HG02884 (cell line): ENCODE measurements around the gene C6orf120.
"Not testable (repeated sequence)": the region's sequence is repeated elsewhere in the genome, so short reads cannot be mapped to it uniquely, and the experiment has no call there.

ENCODE experiments used
- ATAC-seq: cut with Tn5 transposase; IDR thresholded peaks from one replicate; pipeline ENCODE4 v1.9.1; 2021; ENCODE audit warnings: mild to moderate bottlenecking, moderate library complexity; ENCODE audit not compliant: unreplicated experiment

Gene C6orf120

DNA sequence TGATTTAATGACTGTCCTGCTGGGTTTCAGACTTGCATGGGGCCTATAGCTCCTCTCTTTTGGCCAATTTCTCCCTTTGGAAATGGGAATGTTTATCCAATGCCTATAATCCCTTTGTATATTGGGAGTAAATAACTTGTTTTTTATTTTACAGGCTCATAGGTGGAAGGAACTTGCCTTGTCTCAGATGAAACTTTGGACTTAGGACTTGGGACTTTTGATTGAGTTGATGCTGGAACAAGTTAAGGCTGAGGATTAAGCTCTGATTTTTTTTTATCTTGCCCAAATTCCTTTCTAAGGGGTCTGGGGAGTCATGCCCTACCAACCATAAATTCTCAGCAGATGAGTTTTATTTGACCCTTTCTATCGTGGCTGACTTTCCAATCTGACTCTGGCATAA is 23.6 kb upstream of the C6orf120 start:
- ATAC-seq: no peak

DNA sequence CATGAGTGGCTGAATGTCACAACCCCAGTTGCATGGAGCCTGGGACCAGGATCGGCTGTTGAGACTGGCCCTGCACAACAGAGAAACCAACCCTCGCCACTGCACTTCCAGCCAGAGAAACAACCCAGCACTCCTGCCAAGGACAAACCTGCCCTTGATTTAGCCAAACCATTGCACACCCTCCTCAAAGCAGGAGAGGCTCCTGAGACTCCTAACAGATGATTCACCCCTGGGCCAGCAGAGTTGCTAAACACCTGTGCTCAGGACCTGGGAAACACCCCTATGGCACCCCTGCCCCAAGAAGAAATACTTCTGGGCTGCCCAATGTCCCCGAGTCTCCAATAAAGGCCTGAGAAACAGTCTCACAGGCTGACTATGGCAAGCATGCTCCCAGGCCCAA is 17.9 kb upstream of the C6orf120 start:
- ATAC-seq: no peak

DNA sequence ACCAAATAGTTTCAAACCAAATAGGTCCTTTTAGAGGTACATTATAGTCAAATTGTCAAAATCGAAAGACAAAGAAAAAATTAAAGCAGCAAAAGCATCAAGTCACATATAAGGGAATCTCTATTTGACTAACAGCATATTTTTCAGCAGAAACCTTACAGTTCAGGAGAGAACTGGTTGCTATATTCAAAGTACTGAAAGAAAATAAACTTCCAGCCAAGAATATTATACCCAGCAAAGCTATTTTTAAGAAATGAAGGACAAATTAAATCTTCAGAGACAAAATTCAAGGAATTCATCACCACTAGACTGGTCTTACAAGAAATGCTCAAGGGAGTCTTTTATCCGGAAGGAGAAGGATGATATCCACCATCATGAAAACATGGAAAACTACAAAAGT is 16.1 kb upstream of the C6orf120 start:
- no peak for ATAC-seq

DNA sequence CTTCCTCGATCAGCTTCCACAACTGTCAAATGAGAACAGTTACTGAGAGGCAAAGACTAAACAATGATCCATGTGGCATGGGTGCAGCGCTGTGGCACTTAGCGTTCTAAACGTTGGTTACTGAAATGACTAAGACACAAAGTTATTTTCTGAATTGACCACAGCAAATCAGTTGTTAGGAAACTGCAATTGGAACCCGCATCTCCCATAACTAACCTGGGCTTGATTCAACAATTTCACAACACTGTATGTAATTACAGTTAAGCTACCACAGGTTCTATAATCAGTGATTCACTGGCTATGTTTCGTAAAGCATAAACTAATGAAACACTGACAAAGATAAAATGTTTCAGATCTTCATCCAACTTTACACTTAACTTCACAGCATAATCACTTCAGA is 12.6 kb upstream of the C6orf120 start:
- ATAC-seq: no peak

DNA sequence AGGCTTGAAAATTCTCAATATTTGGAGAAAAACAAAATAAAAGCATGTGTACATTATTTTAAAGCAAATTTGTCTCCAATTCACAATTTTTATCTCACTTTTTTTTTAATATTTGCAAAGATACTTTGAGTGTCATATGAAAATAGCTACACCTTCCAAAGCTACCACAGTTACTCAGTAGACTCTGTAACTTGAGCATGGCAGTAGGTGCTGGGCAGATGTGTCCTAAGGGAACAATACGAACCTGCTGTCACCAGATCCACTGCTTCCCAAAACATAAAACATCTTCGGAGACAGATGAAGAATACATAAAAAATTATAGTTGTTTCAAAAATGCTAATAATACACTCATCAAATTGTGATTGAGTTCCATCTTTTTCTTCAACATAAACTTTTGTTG is 10.7 kb upstream of the C6orf120 start:
- ATAC-seq: no peak

DNA sequence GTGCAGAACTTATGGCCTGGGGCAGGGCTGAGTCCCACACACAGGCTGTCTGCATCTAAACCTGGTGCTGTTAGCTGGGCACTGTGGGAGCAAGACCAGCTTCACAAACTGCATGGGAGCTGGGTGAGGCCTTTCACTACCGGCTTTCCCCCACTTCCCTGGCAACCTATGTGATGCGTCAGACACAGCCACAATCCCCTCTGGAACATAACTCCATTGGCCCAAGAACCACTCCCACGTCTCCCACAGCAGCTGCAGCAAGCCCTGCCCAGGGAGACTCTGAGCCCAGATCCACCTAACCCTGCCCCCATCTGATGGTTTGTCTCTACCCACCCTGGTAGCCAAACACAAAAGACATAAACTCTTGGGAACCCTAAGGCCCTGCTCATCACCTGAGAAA is 9.4 kb upstream of the C6orf120 start:
- ATAC-seq: no peak

DNA sequence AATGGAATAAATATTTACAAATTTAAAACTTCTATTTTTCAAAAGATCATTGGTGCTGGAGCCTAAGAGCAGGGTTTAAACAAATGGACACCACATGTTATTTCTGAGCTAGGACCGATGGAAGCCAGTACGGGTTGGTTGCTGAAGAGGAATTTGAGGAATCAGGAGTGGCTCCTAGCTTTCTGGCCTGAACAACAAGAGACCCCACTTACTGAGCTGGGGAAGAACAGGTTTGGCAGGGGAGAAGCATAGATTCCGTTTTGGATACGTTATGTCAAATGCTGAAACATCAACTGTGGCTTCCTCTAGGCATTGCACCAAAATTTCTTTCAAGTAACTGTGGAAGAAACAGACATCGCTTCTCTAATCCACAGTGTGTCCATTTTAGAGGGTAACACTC is 6.8 kb upstream of the C6orf120 start:
- no peak for ATAC-seq

DNA sequence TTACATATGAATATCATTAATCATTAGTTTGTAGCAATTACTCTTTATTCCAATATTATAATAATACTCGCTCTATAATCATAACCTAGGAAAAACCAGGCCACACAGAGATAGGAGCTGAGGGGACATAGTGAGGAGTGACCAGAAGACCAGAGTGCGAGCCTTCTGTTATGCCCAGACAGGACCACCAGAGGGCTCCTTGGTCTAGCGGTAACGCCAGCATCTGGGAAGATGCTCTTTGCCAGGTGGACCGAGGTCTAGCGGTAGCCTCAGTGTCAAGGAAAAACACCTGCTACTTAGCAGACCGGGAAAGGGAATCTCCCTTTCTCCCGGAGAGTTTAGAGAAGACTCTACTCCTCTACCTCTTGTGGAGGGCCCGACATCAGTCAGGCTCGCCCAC is 4.8 kb upstream of the C6orf120 start:
- ATAC-seq: not testable (repeated sequence)

DNA sequence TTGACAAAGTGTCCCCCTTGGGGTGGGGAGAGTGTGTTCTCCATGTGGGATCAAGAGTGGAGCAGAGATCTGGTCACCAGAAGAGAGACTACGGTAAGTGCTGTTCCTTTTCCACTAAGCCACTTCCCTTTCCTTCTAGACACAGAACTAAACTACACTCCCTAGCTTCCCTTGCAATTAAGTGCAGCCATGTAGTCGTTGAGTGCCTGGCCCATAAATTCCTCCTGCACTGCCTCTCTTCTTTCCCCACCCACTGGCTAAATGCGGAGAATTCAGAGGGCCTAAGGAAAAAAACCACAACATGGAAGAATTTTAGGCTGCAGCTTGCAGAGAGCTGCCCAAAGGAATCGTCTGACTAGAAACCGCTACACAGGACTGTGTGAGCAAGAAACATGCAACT is 1.6 kb upstream of the C6orf120 start:
- no peak for ATAC-seq

DNA sequence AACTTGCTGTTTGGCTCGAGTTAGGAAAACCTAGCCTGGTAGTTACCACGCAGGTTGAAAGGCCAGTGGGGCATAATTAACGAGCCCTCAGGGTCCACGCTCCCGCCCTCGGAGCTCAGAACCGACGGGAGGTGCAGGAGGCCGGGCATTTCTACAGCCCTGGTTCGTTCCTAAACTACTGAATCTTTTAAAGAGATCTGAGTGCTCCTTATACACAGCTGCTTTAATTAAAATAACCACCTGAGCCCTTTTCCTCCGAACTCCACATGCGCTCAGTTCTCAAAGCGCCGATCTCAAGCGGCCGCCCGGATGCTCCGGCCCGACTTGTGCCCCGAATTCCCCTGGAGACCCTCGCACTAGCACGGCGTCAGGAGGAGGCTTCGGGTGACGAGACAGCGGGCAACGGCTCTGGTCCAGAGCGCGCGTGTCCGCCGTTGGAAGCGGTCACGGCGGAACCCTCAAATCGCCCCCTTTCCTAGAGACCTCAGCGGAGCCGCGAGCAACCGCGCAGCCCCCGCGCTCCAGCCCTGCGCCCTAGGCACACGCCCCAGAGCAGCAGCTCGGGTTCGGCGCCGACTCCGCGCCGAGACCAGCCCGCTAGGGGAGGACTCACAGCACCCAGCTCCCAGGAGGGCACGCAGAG is 494 bp upstream of the C6orf120 start:
- ATAC-seq: peak; percentile 9

DNA sequence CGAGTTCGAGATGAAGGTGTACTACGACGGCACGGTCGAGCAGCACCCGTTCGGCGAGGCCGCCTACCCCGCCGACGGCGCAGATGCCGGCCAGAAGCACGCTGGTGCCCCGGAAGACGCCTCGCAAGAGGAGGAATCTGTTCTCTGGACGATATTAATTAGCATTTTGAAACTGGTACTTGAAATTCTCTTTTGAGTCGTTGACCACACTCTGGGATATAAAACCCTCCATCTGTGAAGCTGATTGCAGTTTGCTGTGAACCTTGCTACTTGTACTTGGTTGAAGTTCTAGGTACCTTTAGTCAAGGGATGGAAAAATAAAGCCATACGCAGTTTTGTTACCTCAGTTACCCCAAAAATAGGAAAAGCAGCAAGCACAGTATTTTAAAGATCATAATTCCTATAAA is 917 bp downstream of the C6orf120 start:
- peak; percentile 13 for ATAC-seq

DNA sequence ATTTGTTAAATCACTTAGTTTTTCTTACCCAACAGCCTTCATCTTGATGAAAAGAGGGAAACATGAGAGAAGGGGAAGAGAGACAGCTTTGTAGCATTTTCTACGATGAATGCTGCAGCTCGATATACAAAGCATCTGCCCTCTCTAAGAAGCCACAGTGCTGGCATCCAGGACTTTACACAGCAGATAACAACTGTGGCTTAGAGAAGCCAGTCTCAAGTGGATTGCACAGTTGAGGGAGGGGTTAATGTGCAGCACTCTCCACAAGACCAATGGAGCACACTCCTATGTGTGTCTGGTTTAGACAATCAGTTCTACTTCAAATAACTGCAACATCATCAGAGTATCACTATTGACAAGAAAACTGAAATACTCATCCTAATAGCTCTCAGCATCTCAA is 5.8 kb downstream of the C6orf120 start:
- no peak for ATAC-seq

DNA sequence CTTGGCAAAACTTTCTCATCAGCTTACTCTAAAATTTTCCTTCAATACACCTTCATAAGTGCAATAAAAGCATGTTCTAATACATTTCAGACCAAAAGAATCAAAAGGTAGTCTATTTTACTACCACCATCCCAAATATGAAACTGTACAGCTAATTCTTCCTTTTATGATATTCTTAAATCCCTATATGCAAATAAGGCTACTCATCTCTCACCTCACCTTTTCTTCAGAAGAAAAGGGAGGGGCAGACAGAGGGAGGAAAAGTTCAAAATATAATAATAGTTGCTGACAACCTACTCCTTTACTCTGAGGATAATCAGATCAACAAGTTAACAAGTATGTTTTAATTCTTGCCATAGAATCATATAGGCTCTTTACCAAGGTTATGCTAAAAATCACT is 7.4 kb downstream of the C6orf120 start:
- peak; percentile 58 for ATAC-seq

DNA sequence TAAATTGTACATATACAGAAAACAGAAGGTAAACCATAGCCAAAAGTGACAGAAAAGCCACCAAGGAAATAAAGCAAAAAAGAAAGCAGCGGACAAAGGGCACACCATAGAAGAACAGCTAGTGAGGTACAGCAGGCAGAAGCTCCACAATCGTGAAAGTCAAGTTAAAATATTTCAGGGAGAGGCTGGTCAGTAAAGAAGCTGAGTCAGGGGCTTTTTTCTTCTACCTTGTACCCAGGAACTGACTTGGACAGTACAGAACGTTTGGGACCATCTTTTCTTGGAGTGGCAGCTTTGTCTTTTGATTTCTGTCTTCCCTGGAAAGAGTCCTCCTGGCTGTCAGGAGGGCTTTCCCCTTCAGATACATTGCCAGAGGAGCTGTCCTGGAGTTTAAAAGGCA is 8.1 kb downstream of the C6orf120 start:
- no peak for ATAC-seq

DNA sequence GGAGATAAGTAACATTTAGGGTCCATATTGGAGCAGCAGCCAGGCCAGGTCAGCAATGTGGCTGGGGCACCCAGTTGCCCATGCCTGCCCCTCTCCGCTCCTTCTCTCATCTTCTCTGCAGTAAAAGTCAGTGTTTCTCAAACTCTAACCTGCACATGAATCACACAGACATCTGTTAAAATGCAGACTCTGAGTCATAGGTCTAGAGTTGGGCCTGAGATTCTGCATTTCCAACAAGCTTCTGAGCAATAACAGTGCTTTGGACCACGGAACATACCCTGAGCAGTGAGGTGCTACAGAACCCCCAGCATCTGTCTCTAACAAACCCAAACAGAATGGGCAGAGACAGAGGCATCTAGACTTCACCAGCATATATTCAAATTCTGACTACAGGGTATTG is 12.3 kb downstream of the C6orf120 start:
- ATAC-seq: no peak

DNA sequence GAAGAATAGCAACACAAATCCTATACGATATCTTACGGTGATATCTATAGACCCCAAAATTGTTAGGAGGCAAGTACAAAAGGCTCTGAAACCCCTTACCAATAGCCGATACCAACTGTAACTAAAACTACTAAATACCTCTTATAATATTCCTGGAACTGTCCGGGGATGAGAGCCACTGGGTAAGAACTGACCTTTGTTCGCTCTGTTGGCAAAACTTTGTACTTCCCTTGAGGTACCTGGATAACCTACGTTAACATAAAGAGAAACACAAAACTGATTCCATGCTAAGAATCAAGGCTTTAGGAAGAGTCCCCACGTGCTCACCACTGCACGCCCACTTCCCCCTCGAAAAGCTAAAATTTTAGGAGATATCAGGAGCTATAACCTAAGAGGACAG is 12.7 kb downstream of the C6orf120 start:
- no peak for ATAC-seq

DNA sequence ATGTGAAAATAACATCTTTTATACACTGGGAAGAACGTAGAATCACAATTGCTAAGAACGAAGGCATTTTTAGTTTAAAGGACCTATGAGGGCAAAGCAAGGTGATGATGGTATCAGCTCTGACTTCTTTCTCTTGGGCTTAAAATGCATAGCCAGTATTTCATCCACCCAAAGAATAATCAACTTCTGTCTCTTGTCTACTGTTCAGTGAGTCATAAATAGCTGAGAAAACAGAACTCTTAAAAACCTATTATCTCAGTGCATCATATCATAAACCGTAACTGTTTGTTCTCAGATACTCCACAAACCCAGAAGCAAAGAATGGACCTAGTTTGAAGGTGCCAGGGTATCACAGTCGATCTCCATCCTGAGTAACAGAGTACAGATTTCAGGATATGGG is 17.2 kb downstream of the C6orf120 start:
- ATAC-seq: no peak

DNA sequence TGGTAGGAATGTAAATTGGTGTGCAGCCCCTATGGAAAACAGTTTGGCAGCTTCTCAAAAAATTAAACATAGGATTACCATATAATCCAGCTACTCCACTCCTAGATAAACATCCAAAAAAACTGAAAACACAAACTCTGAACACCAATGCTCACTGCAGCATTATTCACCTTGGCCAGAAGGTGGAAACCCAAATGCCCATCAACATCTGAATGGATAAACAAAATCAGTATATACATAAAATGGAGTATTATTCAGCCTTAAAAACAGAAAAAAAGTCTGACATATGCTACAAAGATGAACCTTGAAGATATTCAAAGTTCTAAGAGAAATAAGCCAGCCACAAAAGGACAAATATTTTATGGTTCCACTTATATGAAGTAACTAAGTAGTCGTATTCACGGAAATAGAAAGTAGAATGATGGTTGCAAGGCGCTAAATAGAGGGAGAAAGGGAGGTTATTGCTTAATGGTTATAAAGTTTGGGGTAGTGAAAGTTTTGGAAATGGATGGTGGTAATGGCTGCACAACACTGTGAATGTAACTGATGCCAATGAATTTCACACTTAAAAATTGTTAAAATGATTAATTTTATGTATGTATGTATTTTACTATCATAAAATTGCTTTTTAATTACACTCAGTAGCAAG is 18.4 kb downstream of the C6orf120 start:
- ATAC-seq: no peak

DNA sequence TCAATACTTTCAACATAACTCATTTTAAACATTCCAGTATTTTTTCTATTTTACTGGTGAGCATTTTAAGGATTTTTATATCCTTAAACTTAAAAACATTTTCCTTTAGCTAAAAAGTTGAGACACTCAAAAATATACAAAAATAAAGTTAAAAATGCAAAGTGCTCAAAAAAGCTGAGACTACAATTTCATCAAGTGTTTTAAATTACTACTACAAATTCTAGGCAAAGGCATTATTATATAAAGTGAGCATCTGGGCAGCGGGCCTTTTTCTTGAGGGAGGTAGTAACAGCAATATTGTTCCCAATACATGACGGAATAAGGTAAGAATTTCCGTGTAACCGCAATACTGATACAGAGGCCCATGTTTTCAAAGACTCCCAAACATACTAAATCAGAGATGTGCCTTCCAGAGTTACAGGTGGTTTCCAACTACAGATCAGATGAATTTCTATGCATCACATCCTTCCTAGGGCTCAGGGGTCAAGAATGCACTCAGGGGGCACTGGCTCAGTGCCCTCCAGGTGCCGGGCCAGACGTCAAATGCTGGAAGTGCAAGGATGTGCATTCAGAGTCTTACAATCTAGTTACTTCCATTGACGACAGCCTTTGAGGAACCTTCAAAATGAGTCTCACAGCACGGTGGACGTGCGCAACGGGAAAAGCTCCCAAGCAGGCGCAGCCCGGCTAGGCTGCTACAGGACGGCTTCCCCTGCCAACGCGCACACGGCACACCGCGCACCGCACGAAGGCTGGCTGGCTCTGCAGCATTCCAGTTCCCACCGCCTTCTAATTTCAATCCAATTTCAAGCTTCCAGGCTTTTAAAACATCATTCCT is 20.7 kb downstream of the C6orf120 start:
- ATAC-seq: no peak

DNA sequence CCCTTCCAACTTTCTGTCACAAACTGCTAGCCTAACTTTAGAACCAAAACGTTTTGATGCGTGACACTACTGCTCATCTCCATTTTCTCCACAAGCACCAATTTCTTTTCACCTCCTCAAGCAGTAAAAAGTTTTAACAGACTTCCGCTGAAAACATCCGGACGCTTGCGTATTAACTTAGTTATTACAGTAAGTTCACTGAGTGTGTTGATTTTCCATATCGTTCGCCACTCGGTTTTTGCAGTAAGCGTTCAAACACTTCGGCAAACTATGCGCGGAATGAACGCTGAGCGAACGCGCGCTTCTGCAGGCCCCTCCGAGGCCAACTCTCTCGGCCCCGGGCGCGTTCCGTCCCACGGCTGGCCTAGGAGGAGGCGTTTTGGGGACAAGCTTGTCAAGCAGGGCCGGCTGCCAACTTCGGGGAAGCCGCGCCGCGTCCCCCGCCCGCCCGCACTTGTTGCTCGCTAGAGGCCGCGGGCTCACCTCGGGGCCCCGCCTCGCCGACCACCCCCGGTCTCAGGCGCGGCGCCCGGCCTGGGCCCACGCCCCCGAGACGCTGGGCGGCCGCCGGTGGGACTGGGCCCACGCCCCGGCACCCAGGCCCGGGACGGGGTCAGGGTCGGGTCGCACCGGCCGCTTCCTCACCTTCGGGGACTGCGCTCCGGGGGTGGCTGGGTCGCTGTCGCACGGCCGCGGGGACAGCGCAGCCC is 21.4 kb downstream of the C6orf120 start:
- ATAC-seq: peak; percentile 33

DNA sequence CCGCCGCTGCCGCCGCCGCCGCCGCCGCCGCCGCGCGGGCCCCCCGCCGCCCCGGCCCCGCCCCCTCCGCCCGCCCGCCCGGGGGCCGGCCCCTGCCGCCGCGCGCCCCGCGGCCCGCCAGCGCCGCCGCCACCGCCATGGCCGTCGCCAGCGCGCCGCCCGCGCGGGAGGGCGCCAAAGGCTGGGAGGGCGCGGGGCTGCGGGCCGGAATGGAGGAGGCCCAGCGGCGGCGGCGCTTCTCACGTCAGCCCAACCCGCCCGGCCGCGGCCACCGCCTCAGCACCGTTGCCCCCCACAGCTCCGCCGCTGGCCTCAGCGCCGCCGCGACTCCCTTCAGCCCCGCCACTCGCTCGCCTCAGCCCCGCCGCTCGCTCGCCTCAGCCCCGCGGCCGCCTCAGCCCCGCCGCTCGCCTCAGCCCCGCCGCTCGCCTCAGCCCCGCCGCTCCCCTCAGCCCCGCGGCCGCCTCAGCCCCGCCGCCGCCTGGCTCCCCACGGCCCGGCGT is 22.1 kb downstream of the C6orf120 start:
- peak; percentile 29 for ATAC-seq
